Tongue (tissue), 2 donors: ENCODE results near the gene HORMAD2. TPM values are rescaled to one million over a fixed set of nuclear protein-coding genes. Genes with fewer than 3 reads are reported as not detected.

Experiments used
- DNase-seq: peaks from one replicate; pipeline ENCODE4 v3.0.0-alpha.2; 2015
- total RNA-seq: library from RNA; depleted of rRNA; stranded (reverse); fragments of >200 nt; gene quantifications from one replicate; pipeline ENCODE4 v1.2.3, GENCODE V29; 2014

HORMAD2 gene
- total RNA-seq, 1 donor from 2014 or later, result not detected

DNA sequence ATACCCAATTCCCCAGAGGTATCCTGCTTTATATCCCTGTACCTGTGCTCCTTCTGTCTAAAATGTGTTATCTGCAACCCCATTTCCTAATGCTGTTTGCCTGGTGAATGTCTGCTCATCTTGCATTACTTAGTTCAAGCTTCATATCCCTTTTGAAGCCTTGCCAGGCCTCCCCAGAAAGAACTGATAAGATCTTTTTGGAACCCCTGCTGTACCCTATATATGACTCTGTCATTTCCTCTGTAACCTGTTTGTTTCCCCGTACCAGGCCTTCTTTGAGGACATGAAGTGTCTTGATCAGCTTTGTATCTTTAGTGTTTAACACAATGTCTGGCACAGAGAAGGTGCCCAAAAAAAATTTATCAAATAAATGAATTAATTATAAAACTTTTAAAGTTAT is 88.7 kb downstream of the HORMAD2 start:
- DNase-seq, result no peak

DNA sequence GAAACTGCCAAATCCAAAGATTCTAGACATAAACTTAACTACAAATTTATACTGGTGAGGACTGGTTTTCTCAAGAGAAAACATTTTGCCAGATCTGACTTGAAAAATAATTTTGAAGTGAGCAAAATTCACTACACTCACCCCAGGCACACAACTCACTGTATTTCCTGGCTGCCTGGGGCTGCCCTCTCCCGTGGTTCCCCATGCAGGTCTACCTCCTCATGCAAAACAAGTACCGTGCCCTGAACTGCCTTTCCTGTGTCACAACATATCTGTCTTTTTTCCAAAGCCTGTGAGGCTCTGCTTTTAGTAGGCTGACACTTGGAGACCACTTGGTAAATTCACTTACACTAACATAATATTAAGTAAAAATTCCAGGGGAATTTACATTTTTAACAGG is 89.9 kb downstream of the HORMAD2 start:
- DNase-seq, result no peak

DNA sequence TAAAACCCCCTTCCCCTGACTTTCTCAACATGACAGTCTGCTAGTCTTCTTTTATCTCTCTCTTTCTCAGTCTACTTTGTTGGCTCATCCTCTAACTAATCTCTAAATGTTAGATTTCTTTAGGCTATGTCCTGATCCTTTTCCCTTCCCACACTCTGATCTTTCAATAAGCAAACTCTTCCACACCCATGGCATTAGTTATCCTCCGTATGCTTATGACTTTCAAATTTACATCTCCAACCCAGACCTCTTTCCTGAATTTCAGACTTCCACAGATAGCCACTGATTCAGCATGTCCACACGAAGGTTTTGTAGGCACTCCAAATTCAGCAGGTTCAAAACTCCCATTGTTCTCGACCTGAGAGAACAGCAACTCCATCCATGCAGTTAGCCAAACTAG is 90.7 kb downstream of the HORMAD2 start:
- DNase-seq, result no peak

DNA sequence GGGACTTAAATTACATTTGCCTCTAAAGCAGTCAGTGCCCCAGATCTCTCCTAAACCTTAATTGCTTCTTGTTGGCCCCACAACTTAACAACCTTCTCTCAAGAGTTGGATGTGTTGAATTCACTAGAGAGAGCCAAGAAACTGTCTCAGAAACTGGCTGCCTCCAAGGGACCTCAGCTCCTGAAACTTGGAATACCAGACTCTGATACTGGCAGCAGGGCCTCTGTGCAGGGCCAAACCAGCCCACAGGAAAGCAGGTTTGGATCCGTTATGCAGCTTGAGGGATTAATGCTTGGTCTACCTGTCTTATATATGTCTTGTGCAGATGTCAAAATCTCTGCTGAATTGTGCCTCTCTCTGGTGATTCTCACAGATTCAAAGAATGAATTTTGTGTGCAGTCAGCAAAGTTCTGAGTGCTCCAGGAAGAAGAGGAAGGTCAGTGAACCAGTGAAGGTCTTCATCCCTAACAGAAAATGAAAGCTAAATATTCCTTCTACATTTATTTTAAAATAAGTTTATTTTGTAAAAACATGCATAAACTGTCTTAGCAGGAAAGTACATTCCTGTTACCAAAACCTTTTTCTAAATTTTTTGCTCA is 95.5 kb downstream of the HORMAD2 start:
- DNase-seq, result peak; percentile 24

DNA sequence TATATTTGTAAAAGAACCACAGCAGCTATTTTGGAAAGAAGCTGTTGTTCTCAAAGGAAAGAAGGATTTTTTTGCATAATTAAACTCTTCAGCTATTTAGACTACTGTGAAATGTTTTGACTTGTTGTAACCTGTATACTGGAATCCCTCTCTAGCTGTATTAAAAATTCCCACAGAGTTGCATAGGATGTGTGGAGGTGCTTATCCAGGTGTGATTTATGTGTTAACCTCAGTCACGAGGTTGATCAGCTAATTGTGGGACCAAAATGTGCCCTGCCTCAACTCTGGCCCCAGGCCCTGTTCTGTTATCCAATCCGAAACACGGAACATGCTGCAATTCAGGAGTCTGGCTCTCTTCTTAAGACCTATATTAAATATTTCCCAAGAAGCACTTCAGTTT is 96.2 kb downstream of the HORMAD2 start:
- no peak for DNase-seq

DNA sequence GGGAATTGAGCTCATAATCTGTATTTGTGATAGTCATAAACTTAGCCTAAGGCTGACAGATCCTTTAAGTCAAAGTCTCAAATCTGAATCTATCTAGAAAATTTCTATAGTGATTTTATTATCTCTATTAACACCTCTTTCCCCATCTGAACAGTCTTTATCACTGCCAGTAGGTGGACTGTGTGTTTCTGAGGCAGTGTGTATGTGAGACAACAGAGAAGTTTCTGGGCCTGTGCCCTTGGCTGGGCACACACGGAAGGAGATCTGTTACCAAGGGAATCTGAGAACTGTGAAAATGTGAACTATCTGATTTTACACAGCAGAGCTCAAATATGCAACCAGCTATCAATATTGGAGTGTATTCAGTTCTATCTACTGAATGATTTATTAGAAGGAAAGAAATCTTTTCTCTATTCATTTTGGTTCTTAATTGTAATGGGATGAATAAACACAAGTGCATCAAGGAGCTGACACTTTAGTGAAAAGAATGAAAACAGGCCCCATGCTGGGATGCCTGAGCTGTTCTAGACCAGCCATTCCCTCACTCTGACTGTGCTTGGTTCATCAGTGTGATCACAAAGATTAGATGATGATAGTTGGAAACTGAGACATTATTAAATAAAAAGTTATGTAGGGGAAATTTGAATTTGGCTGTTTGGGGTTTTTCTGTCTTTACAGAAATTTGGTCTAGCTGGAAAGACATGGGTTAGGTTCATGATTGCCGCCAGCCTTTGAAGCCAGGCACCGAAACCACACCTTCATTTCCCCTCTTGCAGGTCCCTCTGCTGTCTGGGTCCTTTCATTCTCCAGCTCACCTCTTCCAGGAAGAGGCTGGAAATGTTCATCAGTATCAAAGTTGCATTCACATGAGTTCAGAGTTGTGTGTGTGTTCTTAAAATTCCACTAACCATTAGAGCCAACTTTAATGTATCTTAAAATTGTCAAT is 98.2 kb downstream of the HORMAD2 start:
- no peak for DNase-seq

DNA sequence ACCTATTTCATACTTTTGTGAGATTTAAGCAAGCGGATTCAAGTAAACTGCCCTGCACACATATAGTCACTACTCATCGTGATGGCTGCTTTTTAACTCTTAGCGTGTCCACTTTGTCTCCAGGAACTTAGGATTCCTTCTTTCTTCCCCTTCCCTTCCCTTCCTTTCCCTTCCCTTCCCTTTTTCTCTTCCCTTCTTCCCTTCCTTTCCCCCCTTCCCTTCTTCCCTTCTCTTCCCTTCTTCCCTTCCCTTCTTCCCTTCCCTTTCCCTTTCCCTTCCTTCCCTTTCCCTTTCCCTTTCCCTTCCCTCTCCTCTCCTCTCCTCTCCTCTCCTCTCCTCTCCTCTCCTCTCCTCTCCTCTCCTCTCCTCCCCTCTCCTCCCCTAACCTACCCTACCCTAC is 100.4 kb downstream of the HORMAD2 start:
- DNase-seq, result no peak

DNA sequence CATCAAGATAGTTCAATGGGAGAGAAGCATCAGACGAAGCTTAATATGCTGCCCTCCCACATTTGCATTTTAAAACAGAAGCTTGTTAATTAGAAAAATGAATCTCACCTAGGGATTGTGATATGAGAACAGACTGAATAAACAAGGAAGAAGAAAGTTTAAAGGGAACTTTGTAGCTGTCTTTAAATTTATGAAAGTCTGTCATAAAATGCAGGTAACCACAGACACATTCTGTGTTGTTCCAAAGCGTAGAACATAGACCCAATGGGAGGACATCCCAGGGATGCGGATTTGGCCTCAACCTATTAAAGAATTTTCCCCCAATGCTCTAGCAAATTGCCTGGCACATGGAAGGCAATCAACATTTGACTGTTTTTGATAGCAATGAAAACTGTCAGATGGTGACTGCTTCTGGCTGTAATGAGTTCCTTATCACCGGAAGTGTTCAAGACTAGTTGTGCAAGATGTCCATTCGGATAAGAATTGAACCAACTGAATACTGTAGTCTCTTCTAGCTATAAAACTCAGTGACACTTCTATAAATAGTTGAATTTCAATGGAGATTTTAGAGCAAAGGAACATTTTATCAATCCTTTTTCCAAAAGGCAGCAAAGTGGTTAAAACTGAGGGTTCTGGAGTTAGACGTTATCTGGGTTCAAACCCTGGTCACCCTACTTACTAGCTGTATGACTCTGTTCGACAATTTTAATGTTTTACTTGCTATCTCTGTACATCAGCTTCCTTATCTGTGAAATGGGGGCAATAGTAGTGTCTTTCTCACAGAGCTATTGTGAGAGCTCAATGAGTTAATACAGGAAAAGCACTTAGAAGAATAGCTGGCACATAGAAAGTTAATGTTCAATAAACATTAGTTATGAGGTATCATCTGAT is 101.4 kb downstream of the HORMAD2 start:
- no peak for DNase-seq

DNA sequence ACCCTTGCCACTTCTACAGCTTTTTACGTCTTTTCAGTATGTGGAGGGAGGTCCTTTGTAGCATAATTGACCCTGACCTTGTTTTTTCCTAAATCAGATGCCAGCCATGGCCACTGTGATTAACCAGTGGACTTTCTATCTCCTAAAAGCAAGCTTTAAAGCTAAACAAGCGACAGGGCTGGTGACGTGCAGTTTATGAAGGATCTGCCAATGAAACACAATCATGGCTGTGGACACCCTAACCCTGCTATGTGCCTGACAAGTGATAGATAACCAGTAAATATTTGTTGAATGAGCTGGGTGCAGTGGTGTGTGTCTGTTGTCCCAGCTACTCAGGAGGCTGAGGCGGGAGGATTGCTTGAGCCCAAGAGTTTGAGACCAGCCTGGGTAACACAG is 102.1 kb downstream of the HORMAD2 start:
- no peak for DNase-seq

DNA sequence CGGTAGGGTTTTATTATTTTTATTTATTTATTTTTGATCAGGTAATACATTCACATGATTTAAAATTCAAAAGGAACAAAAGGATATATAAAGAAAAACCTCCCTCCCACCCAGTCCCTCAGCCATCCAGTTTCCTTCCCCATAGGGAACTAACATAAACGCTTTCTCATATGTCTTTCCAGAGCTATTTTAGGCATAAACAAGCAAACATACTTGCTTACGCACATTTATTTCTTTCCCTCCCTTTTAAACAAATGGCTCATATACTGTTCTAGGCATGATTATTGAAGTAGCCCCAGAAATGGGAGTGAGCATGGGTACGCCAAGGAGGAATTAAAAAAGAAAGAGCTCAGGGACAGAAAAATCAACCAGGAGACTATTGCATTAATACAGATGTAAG is 102.6 kb downstream of the HORMAD2 start:
- DNase-seq, result no peak

DNA sequence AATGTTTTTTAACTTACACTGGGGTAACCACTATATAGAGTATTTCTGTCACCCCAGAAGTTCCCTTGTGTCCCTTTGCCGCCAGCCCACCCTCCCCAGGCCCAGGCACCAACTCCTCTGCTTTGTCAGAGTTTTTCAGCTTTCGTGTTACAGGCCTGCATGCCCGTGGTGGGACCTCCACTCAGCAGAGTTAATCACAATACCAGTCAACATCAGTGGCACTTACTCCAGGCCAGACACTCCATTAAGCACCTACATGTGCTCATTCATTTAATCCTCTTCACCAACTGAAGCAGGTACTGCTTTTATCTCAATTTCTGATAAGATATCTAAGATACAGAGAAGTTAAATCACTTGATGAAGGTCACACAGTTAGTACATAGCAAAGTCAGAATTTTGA is 103.0 kb downstream of the HORMAD2 start:
- DNase-seq, result no peak

DNA sequence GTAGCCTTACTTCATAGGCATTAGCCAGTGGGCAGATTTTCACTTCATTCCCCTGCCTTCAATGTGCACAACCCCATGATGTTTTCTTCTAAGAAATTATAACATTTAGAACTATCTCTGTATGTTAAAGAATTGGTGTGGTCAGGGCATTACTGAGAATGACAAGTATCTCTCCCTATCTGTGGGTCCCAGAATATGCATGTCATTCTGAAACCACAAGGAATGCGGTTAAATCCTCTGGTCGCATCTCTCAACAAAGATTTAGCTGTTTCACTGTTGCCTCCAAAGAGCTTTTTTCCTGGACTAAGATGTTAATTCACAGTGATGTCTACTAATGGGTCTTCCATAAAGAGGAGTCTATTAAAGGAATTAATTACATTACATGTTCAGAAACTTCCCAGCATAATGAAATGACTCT is 103.6 kb downstream of the HORMAD2 start:
- no peak for DNase-seq

DNA sequence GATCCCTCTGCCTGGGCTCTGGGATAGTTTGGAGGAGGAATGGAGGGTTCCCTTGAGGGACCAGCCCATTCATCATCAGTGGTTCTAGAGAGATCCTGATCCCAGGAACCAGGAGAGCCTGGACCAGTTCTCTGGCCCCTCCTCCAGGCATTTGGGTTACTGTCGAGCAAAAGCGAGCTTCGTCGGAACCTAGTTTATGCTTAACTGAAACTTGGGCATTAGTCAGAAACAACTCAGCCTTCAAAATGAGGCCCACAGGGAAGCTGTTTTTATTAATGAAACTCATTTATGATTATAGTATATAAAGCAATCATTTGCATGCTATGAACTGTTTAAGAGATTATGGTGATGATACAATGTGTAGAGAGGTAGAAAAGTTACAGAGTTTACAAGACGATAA is 104.9 kb downstream of the HORMAD2 start:
- no peak for DNase-seq

DNA sequence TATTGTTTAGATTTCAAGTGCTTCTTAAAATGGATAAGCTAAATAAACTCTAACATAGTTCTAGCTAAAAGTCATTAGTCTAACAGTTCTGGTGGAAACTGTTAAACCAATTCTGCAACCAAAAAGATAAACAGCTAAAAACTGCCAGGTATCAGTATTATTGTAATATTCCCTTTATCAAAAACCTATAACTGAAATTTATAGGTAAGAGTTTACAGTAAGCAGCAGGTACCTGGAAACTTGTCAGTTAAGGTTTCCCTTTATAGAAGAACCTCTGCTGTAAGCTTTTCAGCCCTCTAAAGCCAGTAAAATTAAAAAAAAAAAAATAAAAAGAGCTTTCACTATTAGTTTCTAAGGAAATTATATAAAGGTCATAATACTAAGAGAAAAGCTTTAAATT is 105.3 kb downstream of the HORMAD2 start:
- no peak for DNase-seq

DNA sequence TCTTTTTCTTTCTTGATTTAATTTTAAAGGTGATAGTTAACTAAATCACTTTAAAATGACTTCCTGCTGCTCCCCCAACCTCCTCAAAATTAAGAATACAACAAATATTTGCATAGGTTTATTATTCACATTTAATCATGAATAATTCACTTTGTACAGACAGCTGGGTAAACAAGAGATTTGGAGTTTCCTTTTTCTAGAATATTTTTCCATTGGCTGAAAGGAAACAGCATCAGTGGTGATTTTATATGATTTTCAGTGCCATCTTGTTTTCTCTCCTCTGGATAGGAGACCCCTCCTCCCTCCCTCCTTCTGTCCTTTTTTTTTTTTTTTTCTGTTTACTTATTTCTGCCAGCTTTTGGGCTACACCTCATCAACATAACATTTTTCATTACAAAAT is 105.8 kb downstream of the HORMAD2 start:
- no peak for DNase-seq

DNA sequence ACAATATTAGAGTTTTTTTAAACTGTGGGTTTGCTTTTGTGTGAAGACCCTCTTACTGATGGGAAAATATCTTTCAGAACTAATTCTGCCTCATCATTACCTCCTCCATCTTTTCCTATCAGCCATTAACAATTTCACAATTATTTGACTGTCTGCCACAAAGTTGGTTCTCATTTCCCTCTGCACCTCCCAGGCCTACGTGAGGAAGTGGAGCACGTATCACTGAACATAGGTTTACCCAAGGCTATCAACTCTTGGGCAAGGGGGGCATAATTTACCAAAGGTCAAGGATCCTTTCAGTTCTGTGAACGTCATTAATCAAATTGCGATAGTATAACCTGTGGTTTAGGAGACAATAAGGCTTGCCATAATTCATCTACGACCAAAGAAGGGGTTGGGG is 106.2 kb downstream of the HORMAD2 start:
- DNase-seq, result no peak

DNA sequence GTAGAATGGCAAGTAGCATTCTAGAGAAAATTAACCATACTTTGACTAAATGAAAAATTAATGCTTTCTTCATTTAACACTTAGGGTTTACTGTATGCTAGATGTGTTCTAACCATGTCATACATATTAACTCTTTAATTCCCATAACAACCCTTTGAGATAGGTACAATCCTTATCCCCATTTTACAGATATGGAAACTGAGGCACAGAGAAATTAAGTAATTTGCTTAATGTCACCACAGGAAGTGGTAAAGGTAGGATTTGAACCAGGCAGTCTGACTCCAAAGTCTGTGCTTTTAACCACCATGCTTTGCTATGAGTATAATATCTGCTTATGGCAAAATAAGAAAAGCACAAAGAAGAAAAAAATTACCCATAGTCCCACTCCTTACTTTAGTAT is 106.8 kb downstream of the HORMAD2 start:
- DNase-seq, result no peak

DNA sequence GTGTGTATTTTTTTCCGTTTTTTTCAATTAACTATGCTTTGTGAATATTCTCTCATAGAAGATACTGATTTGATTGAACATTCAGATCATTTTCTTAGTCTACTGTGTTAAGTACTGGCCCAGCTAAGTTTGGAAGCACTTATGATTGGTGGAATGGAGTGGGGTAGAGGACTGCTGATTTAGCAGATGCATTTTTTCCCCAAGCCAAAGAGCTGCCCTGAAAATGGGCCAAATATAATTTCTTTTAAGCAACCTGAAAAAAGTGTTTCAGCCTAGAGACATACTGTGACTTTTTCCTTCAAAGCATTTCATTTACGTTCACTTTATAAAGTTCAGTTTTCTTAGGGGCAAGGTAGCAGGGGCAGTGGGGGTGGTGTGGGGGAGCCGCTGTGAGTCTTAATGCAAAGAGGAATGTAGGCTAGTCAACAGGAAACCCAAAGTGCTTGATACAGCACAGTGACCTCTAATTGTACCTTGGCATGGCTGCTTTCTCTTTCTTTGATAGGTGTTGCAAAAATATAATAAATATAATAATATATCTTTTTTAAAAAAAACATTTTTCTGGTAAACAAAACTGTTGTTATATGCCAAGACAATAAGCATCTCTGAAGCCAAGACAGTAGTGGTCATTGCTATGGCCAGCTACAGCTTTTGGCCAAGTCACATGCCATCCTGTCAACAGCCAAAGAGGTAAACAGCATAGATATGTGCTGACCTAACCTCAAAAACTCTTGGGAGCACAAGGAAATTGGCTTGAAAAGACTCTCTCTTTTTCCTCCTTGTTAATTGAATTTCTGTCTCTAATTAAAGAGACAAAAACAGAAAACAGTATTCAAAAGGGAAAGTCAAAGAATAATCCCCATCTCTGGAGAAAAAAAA is 107.5 kb downstream of the HORMAD2 start:
- no peak for DNase-seq

DNA sequence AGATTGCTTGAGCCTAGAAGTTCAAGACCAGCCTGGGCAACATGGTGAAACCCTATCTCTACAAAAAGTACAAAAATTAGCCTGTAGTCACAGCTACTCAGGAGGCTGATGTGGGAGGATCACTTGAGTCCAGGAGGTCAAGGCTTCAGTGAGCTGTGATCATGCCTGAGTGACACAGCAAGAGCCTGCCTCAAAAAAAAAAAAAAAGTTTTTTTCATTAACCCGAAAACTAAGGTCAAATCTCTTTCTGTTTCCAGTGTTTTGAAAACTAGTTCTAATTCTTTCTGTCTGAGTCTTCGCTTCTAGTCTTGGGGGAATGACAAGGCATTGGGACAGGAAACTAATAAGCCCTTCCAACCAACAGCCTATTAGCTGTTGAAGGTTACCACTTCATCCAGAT is 108.6 kb downstream of the HORMAD2 start:
- no peak for DNase-seq

DNA sequence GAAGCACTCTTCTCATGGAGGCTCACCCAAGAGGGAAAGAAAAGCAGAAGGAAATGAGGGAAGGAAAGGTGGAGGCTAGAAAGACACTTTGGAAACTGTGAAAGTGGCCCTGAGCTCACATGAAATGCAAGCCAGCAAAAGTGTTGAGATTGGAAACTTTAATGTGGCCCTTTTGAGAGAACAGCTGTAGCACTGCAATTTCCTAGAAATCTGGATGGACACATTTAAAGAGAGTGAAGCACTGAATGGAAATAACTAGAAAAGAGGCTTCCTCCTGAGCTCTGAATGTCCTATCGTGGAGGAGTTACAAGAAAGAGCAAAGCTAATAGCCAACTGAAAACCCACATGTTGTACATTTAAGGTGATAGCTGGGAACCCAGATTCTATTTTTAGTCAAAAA is 110.3 kb downstream of the HORMAD2 start:
- no peak for DNase-seq

DNA sequence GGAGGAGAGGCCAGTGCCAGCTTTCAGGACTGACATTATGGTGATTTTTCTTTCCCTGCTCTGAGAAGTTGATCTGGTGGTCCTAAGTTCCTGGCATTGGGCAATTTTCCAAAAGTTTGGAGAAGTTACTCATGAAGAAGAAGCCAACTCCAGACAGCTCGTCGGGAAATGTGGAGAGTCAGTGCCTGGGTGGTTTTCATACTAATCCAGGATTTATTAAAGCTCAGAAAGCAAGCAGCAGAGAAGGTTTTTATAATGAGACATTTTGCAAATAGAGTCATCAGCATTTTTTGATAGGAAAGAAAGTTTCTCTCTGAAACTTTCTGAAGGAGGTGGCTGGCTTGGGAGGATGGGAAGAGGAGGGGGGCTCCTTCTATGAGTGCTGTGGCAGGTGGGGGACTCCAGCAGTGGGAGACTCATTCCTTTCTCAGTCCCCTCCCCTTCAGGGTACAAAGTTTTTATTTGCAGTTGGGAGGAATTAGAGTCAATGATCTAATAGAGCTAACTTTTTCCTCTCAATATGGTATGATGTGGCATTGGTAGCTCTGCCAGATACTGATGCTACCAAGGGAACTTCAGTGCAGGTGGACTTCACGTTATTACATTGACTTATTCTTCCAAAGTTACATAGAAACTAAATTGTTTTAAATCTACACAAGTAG is 110.9 kb downstream of the HORMAD2 start:
- no peak for DNase-seq
